ENCODE measurements around the gene CARD9.

DNA sequence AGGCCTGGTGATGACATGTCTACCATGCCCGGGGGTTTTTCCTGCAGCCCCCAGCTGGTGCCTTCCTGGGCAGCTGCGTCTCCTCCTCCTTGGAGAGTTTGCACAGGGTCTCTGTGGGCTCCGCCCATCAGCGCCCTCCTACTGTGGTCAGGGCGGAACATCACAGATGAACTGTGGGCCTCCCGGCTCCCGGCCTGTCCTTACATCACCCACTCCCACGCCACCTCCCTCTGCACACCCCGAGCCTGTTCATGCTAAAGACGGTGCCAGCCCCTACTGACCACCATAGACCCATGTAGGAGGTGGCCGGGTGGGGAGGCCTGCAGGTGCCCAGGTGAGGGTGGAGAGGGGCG lies 33.5 kb downstream of the CARD9 start:
- TF ChIP-seq, protein P1, sequence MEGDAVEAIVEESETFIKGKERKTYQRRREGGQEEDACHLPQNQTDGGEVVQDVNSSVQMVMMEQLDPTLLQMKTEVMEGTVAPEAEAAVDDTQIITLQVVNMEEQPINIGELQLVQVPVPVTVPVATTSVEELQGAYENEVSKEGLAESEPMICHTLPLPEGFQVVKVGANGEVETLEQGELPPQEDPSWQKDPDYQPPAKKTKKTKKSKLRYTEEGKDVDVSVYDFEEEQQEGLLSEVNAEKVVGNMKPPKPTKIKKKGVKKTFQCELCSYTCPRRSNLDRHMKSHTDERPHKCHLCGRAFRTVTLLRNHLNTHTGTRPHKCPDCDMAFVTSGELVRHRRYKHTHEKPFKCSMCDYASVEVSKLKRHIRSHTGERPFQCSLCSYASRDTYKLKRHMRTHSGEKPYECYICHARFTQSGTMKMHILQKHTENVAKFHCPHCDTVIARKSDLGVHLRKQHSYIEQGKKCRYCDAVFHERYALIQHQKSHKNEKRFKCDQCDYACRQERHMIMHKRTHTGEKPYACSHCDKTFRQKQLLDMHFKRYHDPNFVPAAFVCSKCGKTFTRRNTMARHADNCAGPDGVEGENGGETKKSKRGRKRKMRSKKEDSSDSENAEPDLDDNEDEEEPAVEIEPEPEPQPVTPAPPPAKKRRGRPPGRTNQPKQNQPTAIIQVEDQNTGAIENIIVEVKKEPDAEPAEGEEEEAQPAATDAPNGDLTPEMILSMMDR (conservative IDR thresholded peaks at IDR 0.05; ENCODE audit: low read depth, low read length), result no peak
- TF ChIP-seq, protein P2, sequence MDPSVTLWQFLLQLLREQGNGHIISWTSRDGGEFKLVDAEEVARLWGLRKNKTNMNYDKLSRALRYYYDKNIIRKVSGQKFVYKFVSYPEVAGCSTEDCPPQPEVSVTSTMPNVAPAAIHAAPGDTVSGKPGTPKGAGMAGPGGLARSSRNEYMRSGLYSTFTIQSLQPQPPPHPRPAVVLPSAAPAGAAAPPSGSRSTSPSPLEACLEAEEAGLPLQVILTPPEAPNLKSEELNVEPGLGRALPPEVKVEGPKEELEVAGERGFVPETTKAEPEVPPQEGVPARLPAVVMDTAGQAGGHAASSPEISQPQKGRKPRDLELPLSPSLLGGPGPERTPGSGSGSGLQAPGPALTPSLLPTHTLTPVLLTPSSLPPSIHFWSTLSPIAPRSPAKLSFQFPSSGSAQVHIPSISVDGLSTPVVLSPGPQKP (IDR thresholded peaks at IDR 0.05; ENCODE audit: borderline replicate concordance, low read depth, low read length), result no peak

All from IMR-90 (cell line).